SK-N-SH (cell line): ENCODE data around the gene GALT.

ENCODE experiments used
- CHD2 ChIP-seq: fragments of 150-350 bp; IDR thresholded peaks from 2 replicates; pipeline ENCODE4 v1.6.1; 2018; ENCODE audit warnings: low read length; ENCODE audit not compliant: partially characterized antibody
- EZH2phosphoT487 ChIP-seq: fragments of 200-600 bp; sonication (generic); IDR thresholded peaks from 2 replicates; pipeline ENCODE4 v1.6.1; 2017; ENCODE audit warnings: low read depth, mixed run types, mild to moderate bottlenecking, antibody characterized with exemption, moderate library complexity, borderline replicate concordance
- JUND ChIP-seq: IDR thresholded peaks from 2 replicates; pipeline ENCODE4 v1.4.0; 2012
- MXI1 ChIP-seq: IDR thresholded peaks from 2 replicates; pipeline ENCODE4 v1.6.1; 2012; ENCODE audit warnings: mild to moderate bottlenecking, low read depth, low read length, improper control_type of control experiment
- NRF1 ChIP-seq: IDR thresholded peaks from 2 replicates; pipeline ENCODE4 v1.6.1; 2012; ENCODE audit warnings: low read depth, mild to moderate bottlenecking, low read length
- POLR2AphosphoS5 ChIP-seq: IDR thresholded peaks from 2 replicates; pipeline ENCODE4 v1.6.1; 2012; ENCODE audit warnings: low read depth, low read length
- RAD21 ChIP-seq: IDR thresholded peaks from 2 replicates; pipeline ENCODE4 v1.6.1; 2012; ENCODE audit warnings: mild to moderate bottlenecking, low read length
- RFX5 ChIP-seq: IDR thresholded peaks from 2 replicates; pipeline ENCODE4 v1.6.1; 2012; ENCODE audit warnings: mild to moderate bottlenecking, improper control_type of control experiment, low read length
- RXRA ChIP-seq: IDR thresholded peaks from 2 replicates; pipeline ENCODE4 v1.4.0; 2012; ENCODE audit warnings: low read depth, mild to moderate bottlenecking, borderline replicate concordance
- SMC3 ChIP-seq: IDR thresholded peaks from 2 replicates; pipeline ENCODE4 v1.6.1; 2012; ENCODE audit warnings: low read depth, low read length, improper control_type of control experiment
- TAF1 ChIP-seq: IDR thresholded peaks from 2 replicates; pipeline ENCODE4 v1.6.1; 2012; ENCODE audit warnings: low read depth, mild to moderate bottlenecking, low read length, moderate library complexity, borderline replicate concordance
- TCF12 ChIP-seq: IDR thresholded peaks from 2 replicates; pipeline ENCODE4 v1.4.0; 2012
- TEAD4 ChIP-seq: IDR thresholded peaks from 2 replicates; pipeline ENCODE4 v1.4.0; 2012; ENCODE audit warnings: mild to moderate bottlenecking, borderline replicate concordance; ENCODE audit not compliant: insufficient read depth
- TF ChIP-seq, protein P1 (sequence below): fragments of 200-600 bp; sonication (generic); IDR thresholded peaks from 2 replicates; pipeline ENCODE4 v1.6.1; 2017; ENCODE audit warnings: antibody characterized with exemption, mild to moderate bottlenecking, moderate library complexity

DNA sequence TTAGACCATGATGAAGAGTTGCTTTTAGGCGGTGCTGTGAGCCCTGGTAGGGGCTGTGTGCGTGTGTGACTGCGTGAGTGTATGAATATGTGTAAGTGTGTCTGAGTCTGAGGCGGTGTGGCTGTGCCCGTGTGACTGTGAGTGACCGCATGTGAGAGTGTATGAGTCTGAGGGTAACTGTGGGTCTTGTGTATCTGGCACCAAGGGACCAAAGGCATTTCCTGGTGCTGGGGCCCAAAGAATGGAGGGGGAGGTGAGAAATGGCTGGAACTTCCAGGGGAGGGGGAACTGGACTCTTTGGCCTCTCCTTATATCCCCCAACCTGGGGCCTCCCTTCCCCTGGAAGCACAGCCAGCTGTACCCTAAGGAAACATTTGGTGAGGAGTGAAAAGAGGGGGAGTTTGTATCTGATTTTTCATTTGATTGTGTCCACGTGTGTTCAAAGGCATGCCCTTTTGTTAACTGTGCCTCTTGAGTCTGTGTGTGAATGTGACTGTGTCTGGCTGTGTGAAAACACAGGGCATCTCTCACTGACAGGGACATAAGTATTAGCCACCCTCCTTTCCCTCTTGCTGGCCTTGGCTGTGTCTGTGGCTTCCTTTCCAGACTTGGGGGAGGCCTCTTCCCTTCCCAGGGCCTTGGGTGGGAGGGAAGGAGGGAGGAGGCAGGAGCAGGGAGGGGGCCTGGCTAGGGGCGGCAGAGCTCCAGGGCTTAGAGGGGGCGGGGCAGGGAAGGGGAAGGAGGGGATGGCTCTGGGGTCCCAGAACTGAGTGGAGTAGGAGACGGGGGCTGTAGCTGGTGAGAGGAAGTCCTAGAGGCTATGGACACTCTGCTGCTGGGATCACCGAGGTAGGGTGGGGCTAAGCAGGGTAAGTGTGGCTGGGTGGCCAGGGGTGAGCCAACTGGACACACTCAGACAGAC lies 6.9 kb downstream of the GALT start:
- TF ChIP-seq TEAD4: no peak
- TF ChIP-seq EZH2phosphoT487: no peak
- no peak for TF ChIP-seq MXI1
- TF ChIP-seq SMC3: no peak
- TF ChIP-seq, protein P1, sequence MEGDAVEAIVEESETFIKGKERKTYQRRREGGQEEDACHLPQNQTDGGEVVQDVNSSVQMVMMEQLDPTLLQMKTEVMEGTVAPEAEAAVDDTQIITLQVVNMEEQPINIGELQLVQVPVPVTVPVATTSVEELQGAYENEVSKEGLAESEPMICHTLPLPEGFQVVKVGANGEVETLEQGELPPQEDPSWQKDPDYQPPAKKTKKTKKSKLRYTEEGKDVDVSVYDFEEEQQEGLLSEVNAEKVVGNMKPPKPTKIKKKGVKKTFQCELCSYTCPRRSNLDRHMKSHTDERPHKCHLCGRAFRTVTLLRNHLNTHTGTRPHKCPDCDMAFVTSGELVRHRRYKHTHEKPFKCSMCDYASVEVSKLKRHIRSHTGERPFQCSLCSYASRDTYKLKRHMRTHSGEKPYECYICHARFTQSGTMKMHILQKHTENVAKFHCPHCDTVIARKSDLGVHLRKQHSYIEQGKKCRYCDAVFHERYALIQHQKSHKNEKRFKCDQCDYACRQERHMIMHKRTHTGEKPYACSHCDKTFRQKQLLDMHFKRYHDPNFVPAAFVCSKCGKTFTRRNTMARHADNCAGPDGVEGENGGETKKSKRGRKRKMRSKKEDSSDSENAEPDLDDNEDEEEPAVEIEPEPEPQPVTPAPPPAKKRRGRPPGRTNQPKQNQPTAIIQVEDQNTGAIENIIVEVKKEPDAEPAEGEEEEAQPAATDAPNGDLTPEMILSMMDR: no peak
- no peak for TF ChIP-seq JUND
- TF ChIP-seq POLR2AphosphoS5: no peak
- no peak for TF ChIP-seq TCF12
- TF ChIP-seq TAF1: 0 out of 2 replicates have a peak, but pooled peaks have one; percentile 8
- TF ChIP-seq CHD2: no peak
- TF ChIP-seq RAD21: no peak
- no peak for TF ChIP-seq NRF1
- TF ChIP-seq RFX5: no peak
- TF ChIP-seq RXRA: no peak
